AG09309 (cell line): ENCODE measurements around the gene TBX6.

Source experiments
- DNase-seq: peaks from one replicate; pipeline ENCODE4 v3.0.0-alpha.2; 2010; ENCODE audit warnings: low read depth
- H3K4me3 ChIP-seq: 2 replicates; pipeline ENCODE4 v1.5.1; 2011; ENCODE audit warnings: mild to moderate bottlenecking, low read depth, low read length, moderate library complexity; ENCODE audit not compliant: control insufficient read depth
- TF ChIP-seq, protein P1 (sequence below): IDR thresholded peaks from 2 replicates; pipeline ENCODE4 v1.5.1; 2011; ENCODE audit warnings: mild to moderate bottlenecking, low read depth, low read length, inconsistent platforms; ENCODE audit not compliant: insufficient read depth, control insufficient read depth; ENCODE audit errors: missing control alignments

The TBX6 gene

DNA sequence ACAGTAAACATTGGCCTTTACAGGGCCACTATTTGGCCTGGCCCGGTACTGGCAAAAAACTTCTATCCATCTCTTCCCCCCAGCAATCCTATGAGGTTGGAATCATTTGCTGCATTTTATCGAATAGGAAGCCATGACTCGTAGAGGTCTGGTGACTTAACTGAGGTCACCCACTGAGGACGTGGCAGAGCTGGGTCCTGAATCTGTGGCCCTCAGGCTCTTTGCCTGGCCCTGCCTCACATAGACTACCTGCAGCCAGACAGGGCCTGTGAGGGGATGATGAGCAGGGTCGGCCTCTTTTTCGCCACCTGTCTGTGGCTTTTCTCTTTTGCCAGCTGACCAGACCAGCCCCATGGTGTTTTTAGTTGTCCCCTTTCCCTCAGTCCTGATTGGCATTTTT lies 14.1 kb downstream of the TBX6 start:
- no peak for DNase-seq
- no peak overlapping the region; the same call in 1 of the 2 replicates for H3K4me3 ChIP-seq
- TF ChIP-seq, protein P1, sequence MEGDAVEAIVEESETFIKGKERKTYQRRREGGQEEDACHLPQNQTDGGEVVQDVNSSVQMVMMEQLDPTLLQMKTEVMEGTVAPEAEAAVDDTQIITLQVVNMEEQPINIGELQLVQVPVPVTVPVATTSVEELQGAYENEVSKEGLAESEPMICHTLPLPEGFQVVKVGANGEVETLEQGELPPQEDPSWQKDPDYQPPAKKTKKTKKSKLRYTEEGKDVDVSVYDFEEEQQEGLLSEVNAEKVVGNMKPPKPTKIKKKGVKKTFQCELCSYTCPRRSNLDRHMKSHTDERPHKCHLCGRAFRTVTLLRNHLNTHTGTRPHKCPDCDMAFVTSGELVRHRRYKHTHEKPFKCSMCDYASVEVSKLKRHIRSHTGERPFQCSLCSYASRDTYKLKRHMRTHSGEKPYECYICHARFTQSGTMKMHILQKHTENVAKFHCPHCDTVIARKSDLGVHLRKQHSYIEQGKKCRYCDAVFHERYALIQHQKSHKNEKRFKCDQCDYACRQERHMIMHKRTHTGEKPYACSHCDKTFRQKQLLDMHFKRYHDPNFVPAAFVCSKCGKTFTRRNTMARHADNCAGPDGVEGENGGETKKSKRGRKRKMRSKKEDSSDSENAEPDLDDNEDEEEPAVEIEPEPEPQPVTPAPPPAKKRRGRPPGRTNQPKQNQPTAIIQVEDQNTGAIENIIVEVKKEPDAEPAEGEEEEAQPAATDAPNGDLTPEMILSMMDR: no peak

DNA sequence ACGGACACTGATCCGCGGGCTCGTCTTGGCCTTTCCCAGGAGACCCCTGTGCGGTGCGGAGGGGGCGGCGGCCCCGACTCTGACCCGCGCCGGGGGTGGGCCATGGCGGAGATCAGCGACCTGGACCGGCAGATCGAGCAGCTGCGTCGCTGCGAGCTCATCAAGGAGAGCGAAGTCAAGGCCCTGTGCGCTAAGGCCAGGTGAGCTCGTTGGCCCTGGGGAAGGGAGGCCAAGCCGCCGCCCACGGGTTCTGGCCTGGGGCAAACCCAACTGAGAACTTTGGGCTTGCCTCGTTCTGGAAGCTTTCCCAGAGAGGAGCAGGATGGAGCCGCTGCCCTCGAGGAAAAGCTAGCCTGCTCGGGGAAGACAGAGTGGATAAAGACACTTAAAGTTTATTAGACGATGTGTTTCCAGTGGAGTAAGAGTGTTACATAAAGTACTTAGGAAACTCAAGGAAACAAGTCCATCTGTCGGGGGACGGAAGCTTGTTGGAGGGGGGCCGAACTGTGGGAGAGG lies 15.4 kb downstream of the TBX6 start:
- TF ChIP-seq, protein P1: no peak
- H3K4me3 ChIP-seq: peak overlapping the region; percentile 95
- DNase-seq: no peak

DNA sequence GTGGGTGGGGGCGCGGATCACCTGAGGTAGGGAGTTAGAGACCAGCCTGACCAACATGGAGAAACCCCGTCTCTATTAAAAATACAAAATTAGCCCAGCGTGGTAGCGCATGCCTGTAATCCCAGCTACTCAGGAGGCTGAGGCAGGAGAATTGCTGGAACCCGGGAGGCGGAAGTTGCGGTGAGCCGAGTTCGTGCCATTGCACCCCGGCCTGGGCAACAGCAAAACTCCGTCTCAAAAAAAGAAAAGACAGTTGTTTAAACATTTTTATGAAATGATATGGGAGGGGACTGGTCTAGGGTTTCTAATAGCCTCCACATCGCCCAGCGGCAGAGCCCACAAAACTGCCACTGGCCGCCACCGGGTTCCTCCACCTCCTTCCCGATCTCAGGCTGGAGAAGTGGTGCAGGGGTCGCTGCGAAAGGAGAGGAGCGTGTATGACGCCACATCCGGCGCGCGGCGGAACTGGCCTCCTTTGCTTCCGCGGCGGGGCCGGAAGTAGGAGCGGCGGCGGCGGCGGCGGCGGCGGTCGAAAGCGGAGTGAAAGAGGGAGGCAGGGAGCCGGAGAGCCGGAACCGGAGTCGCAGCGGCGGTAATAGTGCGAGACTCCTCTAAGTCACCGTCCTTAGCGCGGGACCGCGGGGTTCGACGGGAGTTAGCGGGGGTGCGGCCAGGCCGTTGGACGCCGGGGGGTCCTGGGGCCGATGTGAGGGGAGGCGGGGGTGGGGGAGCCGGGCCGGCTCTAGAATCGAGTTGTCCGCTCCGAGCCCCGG lies 16.0 kb downstream of the TBX6 start, which contains the start of gene PPP4C:
Gene PPP4C (plus strand): TSS at position 492 of the 773 bp plus-strand sequence. CDS start 384 bp downstream, outside the sequence.
- DNase-seq: no peak
- TF ChIP-seq, protein P1: no peak

DNA sequence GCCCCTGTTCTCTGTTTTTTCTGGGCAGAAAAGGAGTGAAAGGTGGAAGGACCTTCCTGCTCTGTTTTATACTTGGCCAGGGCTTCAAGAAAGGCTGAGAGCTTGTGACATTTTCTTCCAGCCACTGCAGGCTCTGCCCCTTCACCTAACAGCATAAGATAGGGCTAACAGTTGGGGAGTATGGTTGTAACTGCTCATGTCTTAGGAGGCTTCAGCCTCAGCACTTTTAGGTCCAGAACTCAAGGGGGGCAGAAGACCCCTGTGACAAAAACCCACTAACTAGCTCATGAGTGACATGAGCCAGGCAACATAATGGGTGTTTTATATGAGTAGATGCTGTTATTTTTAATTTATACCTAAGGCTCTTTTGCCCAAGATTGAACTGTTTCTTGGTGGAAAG lies 21.2 kb downstream of the TBX6 start:
- TF ChIP-seq, protein P1: no peak
- 0 out of 2 replicates have a peak overlapping the region, but pooled peaks have one; percentile 4 for H3K4me3 ChIP-seq
- DNase-seq: no peak

More for the DNA sequence above, 16.0 kb downstream of the TBX6 start, which contains the start of gene PPP4C:
- peak within 1 kb of the TSS; percentile 95 for H3K4me3 ChIP-seq

DNA sequence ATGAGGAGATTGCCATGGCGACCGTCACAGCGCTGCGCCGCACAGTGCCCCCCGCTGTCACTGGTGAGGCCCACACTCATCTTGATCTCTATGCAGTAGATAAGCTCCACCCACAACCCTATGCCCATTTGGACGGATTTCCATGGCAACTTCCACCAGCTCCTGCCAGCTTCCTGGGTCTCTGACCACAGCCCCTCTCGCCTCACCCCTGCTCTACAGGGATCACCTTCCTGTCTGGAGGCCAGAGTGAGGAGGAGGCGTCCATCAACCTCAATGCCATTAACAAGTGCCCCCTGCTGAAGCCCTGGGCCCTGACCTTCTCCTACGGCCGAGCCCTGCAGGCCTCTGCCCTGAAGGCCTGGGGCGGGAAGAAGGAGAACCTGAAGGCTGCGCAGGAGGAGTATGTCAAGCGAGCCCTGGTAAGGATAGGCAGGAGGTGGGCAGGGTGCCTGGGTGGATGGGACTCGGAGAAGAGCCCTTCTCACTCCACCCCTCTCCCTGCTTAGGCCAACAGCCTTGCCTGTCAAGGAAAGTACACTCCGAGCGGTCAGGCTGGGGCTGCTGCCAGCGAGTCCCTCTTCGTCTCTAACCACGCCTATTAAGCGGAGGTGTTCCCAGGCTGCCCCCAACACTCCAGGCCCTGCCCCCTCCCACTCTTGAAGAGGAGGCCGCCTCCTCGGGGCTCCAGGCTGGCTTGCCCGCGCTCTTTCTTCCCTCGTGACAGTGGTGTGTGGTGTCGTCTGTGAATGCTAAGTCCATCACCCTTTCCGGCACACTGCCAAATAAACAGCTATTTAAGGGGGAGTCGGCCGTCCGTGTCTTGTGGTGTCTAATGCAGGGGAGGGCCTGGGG lies 21.9 kb downstream of the TBX6 start:
- no peak for DNase-seq
- H3K4me3 ChIP-seq: peak overlapping the region; percentile 4; the same call in 1 of the 2 replicates
- TF ChIP-seq, protein P1: no peak
